Astrocyte of the cerebellum (primary cell): Measurements from ENCODE around the gene CORO7.

Experiments
- DNase-seq: peaks from one replicate; pipeline ENCODE4 v3.0.0-alpha.2; 2011; ENCODE audit warnings: low read depth
- H3K4me3 ChIP-seq: 2 replicates; pipeline ENCODE4 v1.5.1; 2011; ENCODE audit warnings: mild to moderate bottlenecking, low read depth, low read length, moderate library complexity
- in situ Hi-C: cut with HindIII; loops from 2 replicates; pipeline ENCODE4 v1.10.0; 2017; ENCODE audit warnings: low sequenced_read_pairs
- TF ChIP-seq, protein P1 (sequence below): IDR thresholded peaks from 2 replicates; pipeline ENCODE4 v1.5.1; 2012; ENCODE audit warnings: low read length, low read depth, moderate library complexity, mild to moderate bottlenecking; ENCODE audit errors: missing control alignments

CORO7 gene

DNA sequence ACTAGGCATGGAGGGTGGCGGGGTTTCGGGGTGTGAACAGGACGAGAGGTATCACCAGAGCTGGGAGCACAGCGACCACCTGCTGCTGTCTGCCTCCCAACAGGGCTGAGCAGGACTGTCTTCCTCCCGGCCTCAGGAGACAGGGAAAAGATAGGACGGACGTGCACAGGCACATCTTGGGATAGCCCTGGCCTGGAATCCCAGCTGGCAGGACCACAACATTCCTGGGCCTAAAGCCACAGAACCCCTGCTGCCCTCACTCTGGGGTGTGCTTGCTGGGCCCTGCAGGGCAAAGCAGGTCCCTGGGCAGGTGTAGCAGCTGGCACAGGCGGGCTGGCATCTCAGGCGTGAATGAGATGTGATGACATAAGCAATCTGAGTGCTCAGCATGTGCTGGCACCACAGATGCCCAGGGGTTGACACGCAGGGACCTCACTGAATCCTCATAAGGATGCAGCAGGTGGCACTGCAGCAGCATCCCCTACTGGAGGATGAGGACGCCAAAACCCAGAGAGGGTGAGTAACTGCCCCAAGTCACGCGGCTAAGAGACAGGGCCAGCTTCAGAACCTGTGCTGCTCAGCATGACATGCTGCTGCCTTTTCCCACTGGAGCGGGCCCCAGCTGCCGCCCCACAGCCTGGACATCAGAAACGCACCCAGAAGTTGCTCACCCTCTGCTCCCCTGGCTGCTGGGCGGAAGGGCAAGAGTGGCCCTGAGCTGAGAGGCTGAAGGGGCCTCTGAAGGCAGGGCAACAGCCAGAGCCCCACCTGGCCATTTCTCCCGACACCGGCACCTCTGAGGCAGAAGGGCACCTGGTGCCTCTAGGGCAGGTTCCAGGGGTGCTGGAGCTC lies 7.1 kb downstream of the CORO7 start:
- no peak for DNase-seq
- H3K4me3 ChIP-seq = no peak overlapping the region
- in situ Hi-C loops = no loop called here
- TF ChIP-seq, protein P1, sequence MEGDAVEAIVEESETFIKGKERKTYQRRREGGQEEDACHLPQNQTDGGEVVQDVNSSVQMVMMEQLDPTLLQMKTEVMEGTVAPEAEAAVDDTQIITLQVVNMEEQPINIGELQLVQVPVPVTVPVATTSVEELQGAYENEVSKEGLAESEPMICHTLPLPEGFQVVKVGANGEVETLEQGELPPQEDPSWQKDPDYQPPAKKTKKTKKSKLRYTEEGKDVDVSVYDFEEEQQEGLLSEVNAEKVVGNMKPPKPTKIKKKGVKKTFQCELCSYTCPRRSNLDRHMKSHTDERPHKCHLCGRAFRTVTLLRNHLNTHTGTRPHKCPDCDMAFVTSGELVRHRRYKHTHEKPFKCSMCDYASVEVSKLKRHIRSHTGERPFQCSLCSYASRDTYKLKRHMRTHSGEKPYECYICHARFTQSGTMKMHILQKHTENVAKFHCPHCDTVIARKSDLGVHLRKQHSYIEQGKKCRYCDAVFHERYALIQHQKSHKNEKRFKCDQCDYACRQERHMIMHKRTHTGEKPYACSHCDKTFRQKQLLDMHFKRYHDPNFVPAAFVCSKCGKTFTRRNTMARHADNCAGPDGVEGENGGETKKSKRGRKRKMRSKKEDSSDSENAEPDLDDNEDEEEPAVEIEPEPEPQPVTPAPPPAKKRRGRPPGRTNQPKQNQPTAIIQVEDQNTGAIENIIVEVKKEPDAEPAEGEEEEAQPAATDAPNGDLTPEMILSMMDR = peak; percentile 23

DNA sequence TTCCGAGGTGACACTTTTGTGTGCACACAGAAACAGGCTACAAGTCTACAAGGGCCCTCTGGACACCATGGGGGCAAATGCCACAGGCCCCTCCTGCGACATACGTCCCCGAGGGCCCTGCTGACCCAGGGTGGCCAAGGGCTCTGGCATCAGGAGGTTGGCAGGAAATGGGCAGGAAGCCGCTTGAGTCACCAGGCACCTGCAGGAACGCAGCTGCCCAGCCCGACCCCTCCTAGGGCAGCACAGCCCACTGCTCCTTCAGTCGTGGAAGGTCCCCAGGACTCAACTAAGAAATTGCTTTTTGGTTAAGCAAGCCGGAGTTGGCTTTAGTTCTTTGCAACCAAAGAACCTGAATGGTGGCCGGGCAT lies 8.1 kb downstream of the CORO7 start:
- no peak for DNase-seq
- in situ Hi-C loops = no loop called here
- TF ChIP-seq, protein P1 = no peak
- H3K4me3 ChIP-seq = no peak overlapping the region

DNA sequence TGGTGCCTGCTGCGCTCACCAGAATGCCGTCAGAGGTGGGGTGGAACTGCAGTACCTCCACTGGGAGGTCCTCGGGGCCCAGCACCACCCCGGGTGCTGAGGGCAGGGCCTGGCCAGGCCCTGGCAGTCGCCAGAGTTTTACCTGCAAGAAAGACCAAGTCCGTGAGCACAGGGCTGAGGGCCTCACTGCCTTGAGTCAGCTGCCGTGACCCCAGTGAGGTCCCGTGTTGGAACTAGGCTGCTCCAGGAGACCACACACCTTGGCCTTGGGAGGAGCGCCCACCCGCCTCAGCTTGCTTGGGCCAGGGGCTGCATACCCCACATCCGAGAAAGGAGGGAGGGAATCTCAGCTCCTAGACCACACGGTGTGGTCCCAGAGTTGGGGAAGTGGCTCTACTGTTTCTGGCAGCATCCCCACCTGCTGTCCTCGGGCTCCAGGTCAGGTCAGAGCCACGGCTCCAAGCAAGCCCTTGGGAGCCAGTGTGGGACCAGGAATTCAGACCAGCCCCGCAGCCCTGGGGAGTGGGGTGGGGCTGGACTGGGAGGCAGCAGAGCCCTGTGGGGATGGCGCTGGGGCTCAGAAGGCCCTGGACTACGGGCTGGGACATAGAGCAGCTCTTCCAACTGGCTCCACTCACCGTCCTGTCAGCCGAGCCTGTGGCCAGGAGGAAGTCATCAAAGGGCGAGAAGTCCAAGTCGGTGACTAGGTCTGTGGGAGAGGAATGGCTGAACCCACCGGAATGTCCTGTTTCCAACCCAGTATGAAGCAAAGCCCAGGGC lies 8.7 kb downstream of the CORO7 start:
- H3K4me3 ChIP-seq = no peak overlapping the region
- no peak for DNase-seq
- in situ Hi-C loops = no loop called here
- TF ChIP-seq, protein P1 = no peak

DNA sequence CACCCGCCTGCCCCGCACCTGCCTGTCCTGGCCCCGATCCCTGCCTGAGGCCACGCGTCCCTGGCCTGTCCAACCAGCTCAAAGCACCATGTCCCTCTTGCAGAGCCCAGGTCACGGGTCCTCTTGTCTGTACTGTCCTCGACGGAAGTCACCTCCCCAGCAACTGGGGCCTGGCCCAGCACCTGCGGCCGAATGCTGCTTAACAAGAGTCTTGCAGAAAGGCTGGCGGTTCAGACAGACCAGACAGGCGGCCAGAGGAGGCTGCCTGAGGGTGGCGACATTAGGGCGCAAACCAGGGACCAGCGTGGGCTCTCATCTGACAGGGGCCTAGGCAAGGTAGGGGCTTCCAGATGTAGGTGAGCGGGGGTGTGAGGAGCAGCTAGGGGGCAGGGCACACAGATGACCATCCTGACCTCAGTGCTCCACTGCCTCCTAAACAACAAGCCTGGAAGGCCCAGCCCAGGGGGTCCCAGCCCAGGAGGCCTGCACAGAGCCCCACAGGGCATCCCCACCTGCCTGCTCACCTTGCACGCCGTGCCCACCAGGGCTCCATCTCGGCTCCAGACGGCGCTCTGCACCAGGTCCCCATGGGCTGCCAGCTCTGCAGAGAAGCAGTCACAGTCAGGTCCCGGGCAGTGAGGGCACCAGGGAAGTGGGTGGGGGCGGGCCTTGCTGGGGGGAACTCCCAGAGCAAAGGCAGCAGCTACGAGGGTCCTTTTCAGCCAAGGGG lies 11.3 kb downstream of the CORO7 start:
- no peak overlapping the region for H3K4me3 ChIP-seq
- no peak for DNase-seq
- TF ChIP-seq, protein P1 = no peak
- in situ Hi-C loops = no loop called here

DNA sequence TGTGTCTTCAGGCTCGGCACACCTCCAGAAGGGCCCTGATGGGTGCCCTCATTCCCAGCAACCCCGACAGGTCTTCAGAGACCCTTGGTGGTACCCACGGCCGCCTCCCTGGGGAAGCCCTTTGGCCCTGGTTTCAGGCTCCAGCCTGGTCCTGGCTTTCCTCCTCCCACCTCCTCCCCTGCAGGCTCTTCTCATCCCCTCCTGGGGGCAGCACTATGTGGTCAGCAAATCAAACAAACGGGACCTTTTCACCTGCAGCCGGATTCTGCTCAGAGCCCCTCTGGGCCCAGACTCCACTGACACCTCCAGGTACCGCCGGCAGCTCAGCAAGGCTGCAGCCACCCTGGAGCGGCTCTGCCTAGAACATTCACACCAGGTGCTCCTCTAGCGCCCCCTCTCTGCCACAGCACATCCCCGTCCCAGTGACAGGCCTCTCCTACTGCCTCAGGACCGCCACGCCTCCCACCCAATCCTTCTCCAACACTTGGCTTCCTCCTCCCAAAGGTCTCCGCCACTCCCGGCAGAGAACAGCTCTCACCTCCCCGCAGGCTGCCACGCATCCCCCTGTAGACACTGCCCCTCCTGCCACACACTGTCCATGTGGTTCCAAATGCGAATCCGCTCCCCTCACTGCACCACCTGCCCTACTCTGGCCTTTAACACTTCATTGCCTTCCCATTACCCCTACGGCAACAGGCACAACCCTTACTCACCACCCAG lies 12.0 kb downstream of the CORO7 start:
- in situ Hi-C loops = no loop called here
- DNase-seq = no peak
- TF ChIP-seq, protein P1 = peak; percentile 90
- no peak overlapping the region for H3K4me3 ChIP-seq
